Esophagus muscularis mucosa (tissue), 4 donors: Measurements from ENCODE around the gene STX1A. TPM values are rescaled to one million over a fixed set of nuclear protein-coding genes. Genes with fewer than 3 reads are reported as not detected.
"Not testable (repeated sequence)": the region's sequence is repeated elsewhere in the genome, so short reads cannot be mapped to it uniquely, and the experiment has no call there.

Source experiments
- DNase-seq: peaks from one replicate; pipeline ENCODE4 v3.0.0-alpha.2; 2017; ENCODE audit errors: extremely low spot score
- H3K27ac ChIP-seq, 4 donors: fragments of 200-600 bp; sonication (generic); replicated peaks in 1 of 4; 1 replicate in 3 of 4; 2 replicates in 1 of 4; pipeline ENCODE4 v1.5.1; 2016 to 2019; ENCODE audit warnings: mild to moderate bottlenecking in 1 of 4
- H3K27me3 ChIP-seq, 4 donors: fragments of 200-600 bp; sonication (generic); one replicate each; pipeline versions ENCODE4 v1.5.1 to v1.6.0; 2016 to 2019
- H3K36me3 ChIP-seq, 4 donors: fragments of 200-600 bp; sonication (generic); one replicate each; pipeline ENCODE4 v1.5.1; 2016 to 2019
- H3K4me1 ChIP-seq, 4 donors: fragments of 200-600 bp; sonication (generic); one replicate each; pipeline ENCODE4 v1.5.1; 2016 to 2019
- H3K4me3 ChIP-seq, 4 donors: fragments of 200-600 bp; sonication (generic); 1 replicate in 2 of 4; 2 replicates in 2 of 4; pipeline ENCODE4 v1.5.1; 2016 to 2019; ENCODE audit warnings: mild to moderate bottlenecking in 4 of 4, moderate library complexity in 1 of 4
- H3K9me3 ChIP-seq, 4 donors: fragments of 200-600 bp; sonication (generic); 1 replicate in 3 of 4; 2 replicates in 1 of 4; pipeline ENCODE4 v1.5.1; 2016 to 2019
- CTCF ChIP-seq, 3 experiments: fragments of 200-600 bp in 2 of 3; fragments of 450-650 bp in 1 of 3; sonication (generic) in 2 of 3; IDR thresholded peaks; one replicate each; pipeline ENCODE4 v1.5.1; 2017 to 2019; ENCODE audit warnings: antibody characterized with exemption in 3 of 3, mild to moderate bottlenecking in 2 of 3, moderate library complexity in 1 of 3
- EP300 ChIP-seq: sonication (generic); formaldehyde crosslinking; IDR thresholded peaks from one replicate; pipeline ENCODE4 v1.6.1; 2017; ENCODE audit warnings: antibody characterized with exemption
- POLR2A ChIP-seq: fragments of 450-650 bp; IDR thresholded peaks from one replicate; pipeline ENCODE4 v1.6.1; 2017; ENCODE audit warnings: antibody characterized with exemption, moderate library complexity, mild to moderate bottlenecking, low read depth
- POLR2AphosphoS5 ChIP-seq, 2 donors: sonication (generic); formaldehyde crosslinking; IDR thresholded peaks; one replicate each; pipeline ENCODE4 v1.6.1; 2017; ENCODE audit warnings: antibody characterized with exemption in 2 of 2
- WGBS: methylation state at CpG from one replicate; pipeline ENCODE4 v1.1.5; 2018; 5-methylcytosine and 5-hydroxymethylcytosine counted together
- intact Hi-C: fragments of 100-400 bp; cut with DNase I; formaldehyde crosslinking; loops from one replicate; pipeline ENCODE4 v1.15.1; 2023
- total RNA-seq, 4 donors: library from RNA; depleted of rRNA; stranded (reverse); fragments of >200 nt; gene quantifications; one replicate each; pipeline versions ENCODE4 v1.1.0 to v1.2.1, GENCODE V29; 2016

STX1A gene
- total RNA-seq, 4 donors from 2014 or later, result 7.1 to 16.0 (median 9.6) TPM

- intact Hi-C loops, result loop anchor here (5.0 kb wide), 1 partner anchor 35 kb away; the partner anchor contains the start of genes BUD23 and DNAJC30
- peak overlapping the region; percentile 63 to 85 (median 76) for H3K27ac ChIP-seq
- WGBS, result 36% methylated on average over 13 of the region's 13 CpGs
Observed at GRCh38 chr7:73717025-73717807, 2.3 kb downstream of the STX1A start.

GRCh38 chr7:73716318-73716890, 3.1 kb downstream of the STX1A start:
- Histone ChIP-seq H3K27me3 (no peaks in the 10 kb centered on the region), H3K36me3 (peaks cover 0 to 5% (median 0%) of the 10 kb centered on the region in 4 donors), H3K9me3 (no peaks in the 10 kb centered on the region), H3K4me1 (peaks cover 32 to 56% (median 53%) of the 10 kb centered on the region in 4 donors), H3K27ac (peak overlapping the region; percentile 63 to 85 (median 76)), H3K4me3 (no peak overlapping the region)
- DNase-seq, result no peak
- WGBS, result 63% methylated on average over 4 of the region's 4 CpGs
- intact Hi-C loops, result loop anchor here (5.0 kb wide), 1 partner anchor 34 kb away; the partner anchor contains the start of genes BUD23 and DNAJC30
- TF ChIP-seq POLR2AphosphoS5 (IDR thresholded peaks at IDR 0.05) (no peak), EP300 (no peak), POLR2A (no peak), CTCF (IDR thresholded peaks at IDR 0.05) (no peak)

More at GRCh38 chr7:73717025-73717807, 2.3 kb downstream of the STX1A start:
- Histone ChIP-seq H3K27me3 (no peaks in the 10 kb centered on the region), H3K4me3 (peak overlapping the region in 1 of 4 donors; percentile 1), H3K36me3 (peaks cover 0 to 5% (median 0%) of the 10 kb centered on the region in 4 donors), H3K9me3 (no peaks in the 10 kb centered on the region), H3K4me1 (peaks cover 32 to 64% (median 58%) of the 10 kb centered on the region in 4 donors)
- TF ChIP-seq POLR2A (no peak), CTCF (IDR thresholded peaks at IDR 0.05) (no peak), EP300 (no peak), POLR2AphosphoS5 (IDR thresholded peaks at IDR 0.05) (no peak)
- DNase-seq, result no peak

- Histone ChIP-seq H3K4me3 (no peak overlapping the region), H3K27ac (peak overlapping the region; percentile 63 to 85 (median 76)), H3K9me3 (no peaks in the 10 kb centered on the region), H3K36me3 (peaks cover 0 to 5% (median 0%) of the 10 kb centered on the region in 4 donors), H3K27me3 (no peaks in the 10 kb centered on the region), H3K4me1 (peaks cover 29 to 53% (median 48%) of the 10 kb centered on the region in 4 donors)
- intact Hi-C loops, result loop anchor here (5.0 kb wide), 1 partner anchor 33 kb away; the partner anchor contains the start of genes BUD23 and DNAJC30
- no peak for DNase-seq
- 29% methylated on average over 12 of the region's 16 CpGs for WGBS
- no peak for TF ChIP-seq EP300
- no peak for TF ChIP-seq POLR2AphosphoS5 (IDR thresholded peaks at IDR 0.05)
- TF ChIP-seq POLR2A, result no peak
- no peak for TF ChIP-seq CTCF (IDR thresholded peaks at IDR 0.05)
Observed at GRCh38 chr7:73715648-73716317, 3.7 kb downstream of the STX1A start.

GRCh38 chr7:73713319-73713718, 6.2 kb downstream of the STX1A start:
- intact Hi-C loops, H3K9me3 ChIP-seq, H3K27ac ChIP-seq, DNase-seq, H3K27me3 ChIP-seq, H3K4me3 ChIP-seq, H3K36me3 ChIP-seq: not testable (repeated sequence)
- peaks cover 14 to 32% (median 32%) of the 10 kb centered on the region in 4 donors for H3K4me1 ChIP-seq
- WGBS, result 91% methylated on average over 6 of the region's 6 CpGs

GRCh38 chr7:73712773-73713172, 6.7 kb downstream of the STX1A start:
- TF ChIP-seq POLR2AphosphoS5 (IDR thresholded peaks at IDR 0.05) (no peak), EP300 (no peak), CTCF (IDR thresholded peaks at IDR 0.05) (no peak), POLR2A (no peak)
- intact Hi-C loops, result no loop called here
- Histone ChIP-seq H3K27me3 (no peaks in the 10 kb centered on the region), H3K9me3 (no peaks in the 10 kb centered on the region), H3K4me3 (no peak overlapping the region), H3K36me3 (peaks cover 0 to 11% (median 5%) of the 10 kb centered on the region in 4 donors), H3K4me1 (peaks cover 13 to 27% (median 27%) of the 10 kb centered on the region in 4 donors), H3K27ac (no peak overlapping the region)
- 77% methylated on average over 1 of the region's 1 CpG for WGBS
- DNase-seq, result no peak
